ENCODE results near the gene CALHM2.

The CALHM2 gene

DNA sequence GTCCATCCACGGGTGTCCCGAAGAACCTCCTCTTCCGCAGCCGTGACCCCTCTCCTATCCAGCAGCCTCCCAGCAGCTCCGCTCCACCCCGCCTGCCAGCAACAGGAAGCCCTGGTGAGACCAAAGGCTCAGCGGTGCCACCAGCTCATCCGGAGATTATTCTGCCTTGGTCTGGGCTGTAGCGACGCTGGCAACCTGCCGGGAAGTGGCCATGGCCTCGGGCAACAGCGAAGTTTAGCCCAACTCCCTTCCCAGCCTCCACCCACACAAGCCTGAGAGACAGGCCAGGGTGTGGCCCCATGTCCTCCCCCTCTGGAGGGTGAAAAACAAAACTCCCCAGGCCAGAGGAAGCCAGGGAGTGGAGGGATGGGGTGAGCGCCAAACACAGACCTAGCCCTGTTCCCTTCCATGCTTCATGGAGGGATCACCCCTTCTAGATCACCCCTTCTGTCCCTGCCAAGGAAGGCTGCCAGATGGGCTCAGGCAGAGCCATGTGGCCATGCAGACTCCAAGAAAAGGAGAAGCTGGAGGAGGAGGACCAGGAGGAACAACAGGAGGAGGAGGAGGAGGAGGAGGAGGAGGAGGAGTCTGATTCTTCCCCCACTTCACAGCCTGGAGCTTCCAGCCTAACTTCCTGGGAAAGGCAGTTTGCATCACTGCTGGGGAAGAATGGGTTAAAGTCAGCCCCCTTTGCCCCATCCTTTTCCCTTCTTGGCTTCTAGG is 918 bp downstream of the CALHM2 start:
- peak; percentile 12 to 13 (median 13) for DNase-seq (ENCODE audit: low read depth in 3 of 3, low spot score in 1 of 3)

DNA sequence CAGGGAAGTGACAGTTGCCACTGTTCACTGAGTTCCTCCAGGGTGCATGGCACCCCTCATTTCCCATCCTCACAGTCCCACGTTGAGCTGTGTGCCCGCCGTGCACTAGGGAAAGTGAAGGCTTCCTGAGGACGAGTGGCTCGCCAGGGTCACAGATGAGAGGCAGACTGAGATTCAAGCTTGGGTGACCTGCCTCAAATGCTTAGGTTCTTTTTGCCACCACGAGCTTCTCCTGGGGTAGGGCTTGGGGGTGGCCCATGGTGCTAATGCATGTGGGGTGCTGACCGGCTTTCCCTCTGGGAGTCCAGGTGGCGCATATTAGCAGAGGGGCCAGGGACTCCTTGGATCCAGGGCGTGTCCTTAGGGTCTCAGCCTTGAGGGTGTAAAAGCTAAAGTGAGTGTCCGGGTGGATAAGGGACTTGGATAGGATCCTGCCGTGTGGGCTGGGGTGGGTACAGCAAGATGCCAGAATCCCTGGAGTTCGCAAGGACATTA is 1.9 kb downstream of the CALHM2 start:
- DNase-seq (ENCODE audit: low read depth in 3 of 3, low spot score in 1 of 3), result no peak

GRCh38 chr10:103449208-103450144 is 2.7 kb downstream of the CALHM2 start:
- DNase-seq (ENCODE audit: low read depth in 3 of 3, low spot score in 1 of 3), result no peak

DNA sequence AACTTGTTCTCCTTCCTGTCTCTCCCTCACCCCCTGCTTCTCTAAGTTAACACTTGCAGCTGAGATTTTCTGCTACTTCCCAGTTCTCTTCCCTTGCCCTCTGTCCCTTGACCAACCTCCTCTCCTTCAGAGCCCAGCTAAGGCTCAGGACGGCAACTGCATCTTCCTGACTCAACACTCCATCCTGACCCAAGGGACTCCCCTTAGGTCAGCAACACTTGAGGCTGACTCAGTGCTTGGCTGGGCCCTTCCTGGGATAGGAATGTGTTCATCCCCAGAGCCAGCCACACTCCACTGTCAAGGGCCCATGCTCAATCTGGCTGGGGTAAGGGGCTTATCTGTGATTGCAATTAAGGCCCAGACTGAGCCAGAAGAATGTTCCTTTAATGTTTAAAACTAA is 3.4 kb downstream of the CALHM2 start:
- no peak for DNase-seq (ENCODE audit: low read depth in 3 of 3, low spot score in 1 of 3)

GRCh38 chr10:103447187-103447586 is 5.0 kb downstream of the CALHM2 start:
- no peak for DNase-seq (ENCODE audit: low read depth in 3 of 3, low spot score in 1 of 3)

DNA sequence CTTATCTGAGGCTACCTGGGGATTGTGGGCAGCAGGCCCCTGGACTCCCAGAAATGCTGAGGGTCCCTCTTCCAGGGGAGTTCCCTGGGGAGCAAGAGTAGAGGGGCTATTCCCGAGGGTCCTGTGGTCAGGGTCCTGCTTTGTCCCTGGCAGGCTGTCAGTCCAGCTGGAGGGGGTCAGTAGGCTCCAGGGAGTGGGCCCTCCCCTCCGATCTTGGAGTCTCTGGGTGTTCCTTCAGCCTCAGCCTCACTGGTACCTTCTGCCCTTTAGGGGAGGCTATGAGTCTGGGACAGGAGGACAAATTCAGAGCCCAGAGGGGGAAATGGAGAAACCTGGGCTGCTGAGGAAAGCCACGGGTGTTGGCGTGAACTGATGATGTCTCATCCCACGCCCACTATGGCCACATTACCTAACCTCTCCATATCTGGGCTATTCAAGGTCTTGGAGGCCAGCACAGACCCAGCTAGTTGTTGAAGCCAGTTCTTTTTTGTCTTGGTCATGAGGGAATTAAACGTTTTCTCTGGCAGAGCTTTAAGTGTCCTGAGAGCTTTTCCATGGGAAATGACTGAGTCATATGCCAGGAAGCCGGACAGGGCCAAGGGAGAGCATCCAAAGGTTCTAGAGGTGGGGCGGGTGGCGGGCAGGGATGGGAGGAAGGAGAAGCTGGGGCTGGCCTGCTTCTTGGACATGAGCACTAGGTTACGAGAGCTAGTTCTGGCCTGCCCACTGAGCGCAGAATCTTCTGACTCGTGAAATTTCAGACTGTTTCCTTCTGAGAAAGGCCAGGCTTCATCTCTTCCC is 6.2 kb downstream of the CALHM2 start:
- DNase-seq (ENCODE audit: low read depth in 3 of 3, low spot score in 1 of 3), result no peak

DNA sequence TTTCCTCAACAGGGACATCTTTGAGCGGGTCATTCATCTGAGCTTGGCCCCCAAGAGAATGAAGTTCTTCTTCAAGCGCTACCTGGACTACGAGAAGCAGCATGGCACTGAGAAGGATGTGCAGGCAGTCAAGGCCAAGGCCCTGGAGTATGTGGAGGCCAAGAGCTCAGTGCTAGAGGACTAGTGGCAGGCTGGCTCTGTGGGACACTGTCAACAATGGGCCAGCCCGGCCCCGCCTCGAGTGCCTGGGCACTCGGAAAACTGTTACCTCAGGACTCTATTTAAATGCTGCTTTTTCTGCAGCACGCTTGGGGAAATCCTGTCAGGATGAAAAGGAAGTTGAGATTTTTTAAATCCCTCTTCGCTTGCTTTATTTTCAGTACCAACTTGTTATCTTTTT is 6.8 kb downstream of the CALHM2 start:
- no peak for DNase-seq (ENCODE audit: low read depth in 3 of 3, low spot score in 1 of 3)

GRCh38 chr10:103444478-103444877 is 7.7 kb downstream of the CALHM2 start:
- DNase-seq (ENCODE audit: low read depth in 3 of 3, low spot score in 1 of 3), result no peak

DNA sequence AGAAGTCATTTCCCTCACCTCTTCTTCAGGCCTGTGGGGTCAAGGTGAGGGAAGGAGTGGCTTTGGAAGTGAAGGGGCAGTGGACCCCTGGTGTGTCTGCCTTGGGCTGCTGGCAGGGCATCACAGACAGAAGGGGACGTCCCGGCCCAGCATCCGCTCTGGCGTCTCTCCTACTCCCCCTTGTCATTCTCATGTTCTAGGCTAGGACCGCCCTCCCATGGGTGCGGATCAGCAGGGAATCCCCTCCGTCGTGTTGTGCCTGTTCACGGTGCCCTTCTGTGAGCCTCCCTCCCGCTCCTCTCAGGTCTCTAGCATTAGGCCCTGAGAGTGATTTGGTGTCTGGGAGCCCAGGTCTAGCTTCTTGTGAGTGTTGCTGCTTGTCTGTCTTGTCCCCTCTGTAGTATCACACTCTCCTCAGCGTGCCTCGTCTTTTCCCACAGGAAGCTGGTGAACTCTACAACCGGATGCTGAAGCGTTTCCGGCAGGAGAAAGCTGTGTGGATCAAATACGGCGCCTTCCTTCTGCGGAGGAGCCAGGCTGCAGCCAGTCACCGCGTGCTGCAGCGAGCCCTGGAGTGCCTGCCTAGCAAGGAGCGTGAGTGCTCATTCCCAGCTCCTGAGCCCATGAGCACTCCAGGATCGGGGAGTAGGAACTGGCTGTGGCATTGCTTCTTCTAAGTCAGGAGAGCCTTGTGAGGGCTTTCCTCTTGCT is 8.5 kb downstream of the CALHM2 start:
- DNase-seq (ENCODE audit: low read depth in 3 of 3, low spot score in 1 of 3), result no peak

GRCh38 chr10:103442031-103442461 is 10.1 kb downstream of the CALHM2 start:
- DNase-seq (ENCODE audit: low read depth in 3 of 3, low spot score in 1 of 3), result no peak

GRCh38 chr10:103441611-103442010 is 10.6 kb downstream of the CALHM2 start:
- no peak for DNase-seq (ENCODE audit: low read depth in 3 of 3, low spot score in 1 of 3)

DNA sequence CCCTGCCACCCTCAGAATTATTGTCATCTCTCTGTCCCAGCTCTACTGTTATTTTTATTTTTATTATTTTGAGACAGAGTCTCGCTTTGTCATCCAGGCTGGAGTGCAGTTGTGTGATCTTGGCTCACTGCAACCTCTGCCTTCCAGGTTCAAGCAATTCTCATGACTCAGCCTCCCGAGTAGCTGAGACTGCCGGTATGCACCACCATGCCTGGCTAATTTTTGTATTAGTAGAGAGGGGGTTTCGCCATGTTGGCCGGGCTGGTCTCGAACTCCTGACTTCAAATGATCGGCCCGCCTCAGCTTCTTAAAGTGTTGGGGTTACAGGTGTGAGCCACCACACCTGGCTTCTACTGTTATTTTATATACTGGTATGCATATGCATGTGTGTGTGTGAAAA is 11.0 kb downstream of the CALHM2 start:
- no peak for DNase-seq (ENCODE audit: low read depth in 3 of 3, low spot score in 1 of 3)

GRCh38 chr10:103440416-103440815 is 11.8 kb downstream of the CALHM2 start:
- DNase-seq (ENCODE audit: low read depth in 3 of 3, low spot score in 1 of 3), result no peak

- DNase-seq (ENCODE audit: low read depth in 3 of 3, low spot score in 1 of 3), result no peak
Observed at GRCh38 chr10:103439776-103440175, 12.4 kb downstream of the CALHM2 start.

- DNase-seq (ENCODE audit: low read depth in 3 of 3, low spot score in 1 of 3), result no peak
Observed at GRCh38 chr10:103433858-103434257, 18.3 kb downstream of the CALHM2 start.

DNA sequence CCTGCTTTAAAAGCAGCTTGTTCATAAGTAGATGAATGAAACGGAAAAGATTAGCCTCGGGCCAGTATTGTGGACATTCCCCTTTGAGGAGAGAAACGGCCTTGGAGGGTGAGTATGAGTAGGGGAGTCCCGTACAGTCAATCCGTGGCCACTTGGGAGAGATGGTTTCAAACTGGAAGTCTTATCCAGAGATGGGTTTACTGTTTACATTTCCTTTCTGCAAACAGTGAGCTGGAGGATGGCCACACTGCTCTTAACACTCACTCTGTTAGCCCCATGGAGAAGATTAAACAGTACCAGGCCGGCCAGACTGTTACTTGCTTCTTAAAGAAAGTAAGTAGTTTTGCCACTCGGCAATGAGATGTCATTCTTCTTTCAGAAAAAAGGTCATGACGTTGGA is 20.3 kb downstream of the CALHM2 start:
- no peak for DNase-seq (ENCODE audit: low read depth in 3 of 3, low spot score in 1 of 3)

GRCh38 chr10:103429647-103430046 is 22.5 kb downstream of the CALHM2 start:
- no peak for DNase-seq (ENCODE audit: low read depth in 3 of 3, low spot score in 1 of 3)

- no peak for DNase-seq (ENCODE audit: low read depth in 3 of 3, low spot score in 1 of 3)
Observed at GRCh38 chr10:103428989-103429643, 23.1 kb downstream of the CALHM2 start.

DNA sequence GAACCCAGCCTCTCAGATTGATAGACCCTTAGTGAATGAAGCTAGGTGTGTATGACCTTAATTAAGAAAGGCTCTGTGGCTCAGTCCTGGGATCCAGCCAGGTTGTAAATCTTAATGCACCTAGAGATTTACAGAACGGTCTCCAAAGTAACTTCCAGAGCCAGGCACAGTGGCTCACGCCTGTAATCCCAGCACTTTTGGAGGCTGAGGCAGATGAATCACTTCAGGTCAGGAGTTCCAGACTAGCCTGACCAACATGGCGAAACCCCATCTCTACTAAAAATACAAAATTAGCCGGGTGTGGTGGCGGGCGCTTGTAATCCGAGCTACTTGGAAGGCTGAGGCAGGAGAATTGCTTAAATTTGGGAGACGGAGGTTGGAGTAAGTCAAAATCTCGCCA is 24.3 kb downstream of the CALHM2 start:
- no peak for DNase-seq (ENCODE audit: low read depth in 3 of 3, low spot score in 1 of 3)

GRCh38 chr10:103423748-103424147 is 28.4 kb downstream of the CALHM2 start:
- DNase-seq (ENCODE audit: low read depth in 3 of 3, low spot score in 1 of 3), result no peak

Measured in stimulated activated CD4-positive, alpha-beta T cell treated with anti-CD3 and anti-CD28 coated beads, TNF-alpha, amount 100 ng/mL, for 1 hour (primary cell).